Transverse colon (tissue), 4 donors: ENCODE results near the gene ANO3. TPM values are rescaled to one million over a fixed set of nuclear protein-coding genes. Genes with fewer than 3 reads are reported as not detected.

Experiments
- DNase-seq: peaks from one replicate; pipeline ENCODE4 v3.0.0-alpha.2; 2019
- H3K27ac ChIP-seq, 4 donors: fragments of 200-600 bp; sonication (generic); 2 replicates each; pipeline ENCODE4 v1.5.1; 2016 to 2018; ENCODE audit warnings: inconsistent platforms in 4 of 4
- H3K27me3 ChIP-seq: fragments of 200-600 bp; sonication (generic); 2 replicates; pipeline ENCODE4 v1.5.1; 2017; ENCODE audit warnings: inconsistent platforms
- H3K36me3 ChIP-seq, 4 donors: fragments of 200-600 bp; sonication (generic); 2 replicates each; pipeline ENCODE4 v1.5.1; 2017 to 2019; ENCODE audit warnings: inconsistent platforms in 4 of 4
- H3K4me1 ChIP-seq, 4 donors: fragments of 200-600 bp; sonication (generic); 2 replicates each; pipeline ENCODE4 v1.5.1; 2017 to 2020; ENCODE audit warnings: inconsistent platforms in 4 of 4
- H3K4me3 ChIP-seq, 4 donors: fragments of 200-600 bp; sonication (generic); 1 replicate in 1 of 4; 2 replicates in 3 of 4; pipeline versions ENCODE4 v1.5.1 to v1.6.1; 2017 to 2019; ENCODE audit warnings: inconsistent platforms in 4 of 4
- H3K9me3 ChIP-seq, 2 donors: fragments of 200-600 bp; sonication (generic); 2 replicates each; pipeline ENCODE4 v1.5.1; 2017 to 2019; ENCODE audit warnings: inconsistent platforms in 2 of 2
- CTCF ChIP-seq, 5 experiments: fragments of 200-600 bp in 3 of 5; fragments of 450-650 bp in 2 of 5; sonication (generic) in 3 of 5; IDR thresholded peaks; 1 replicate in 2 of 5; 2 replicates in 3 of 5; pipeline ENCODE4 v1.5.1; 2016 to 2017; ENCODE audit warnings: antibody characterized with exemption in 5 of 5, inconsistent platforms in 3 of 5, mild to moderate bottlenecking in 2 of 5, moderate library complexity in 1 of 5
- EP300 ChIP-seq: sonication (generic); formaldehyde crosslinking; IDR thresholded peaks from one replicate; pipeline ENCODE4 v1.6.1; 2017; ENCODE audit warnings: antibody characterized with exemption, low read depth
- POLR2A ChIP-seq: fragments of 450-650 bp; IDR thresholded peaks from one replicate; pipeline ENCODE4 v1.6.1; 2016; ENCODE audit warnings: antibody characterized with exemption, mild to moderate bottlenecking, moderate library complexity
- POLR2AphosphoS5 ChIP-seq, 3 donors: sonication (generic); formaldehyde crosslinking; IDR thresholded peaks; one replicate each; pipeline ENCODE4 v1.6.1; 2016; ENCODE audit warnings: antibody characterized with exemption in 3 of 3
- WGBS, 2 donors: methylation state at CpG; one replicate each; pipeline ENCODE4 v1.1.5; 2018; ENCODE audit warnings: low coverage in 1 of 2; 5-methylcytosine and 5-hydroxymethylcytosine counted together
- in situ Hi-C, 4 donors: fragments of 200-750 bp; cut with MboI; loops; one replicate each; pipeline versions ENCODE4 v1.15.0 to v1.15.1; 2017; ENCODE audit warnings: low sequenced_read_pairs in 3 of 4, low pct_ligation_motif_present in 1 of 4, low pct_unique_long_range_greater_than_20kb in 1 of 4
- intact Hi-C: fragments of 100-400 bp; cut with DNase I; formaldehyde crosslinking; loops from one replicate; pipeline ENCODE4 v1.15.1; 2023; ENCODE audit warnings: low total_unique reads
- total RNA-seq, 4 donors: library from RNA; depleted of rRNA; stranded (reverse); fragments of >200 nt; gene quantifications; one replicate each; pipeline ENCODE4 v1.1.0, GENCODE V29; 2016

The ANO3 gene
- total RNA-seq, 4 donors from 2014 or later = 0.16 to 0.55 TPM; not detected in 2

GRCh38 chr11:26510164-26510563, 178.2 kb downstream of the ANO3 start:
- H3K4me3 ChIP-seq = no peak overlapping the region
- in situ Hi-C loops = no loop called here
- TF ChIP-seq CTCF (IDR thresholded peaks at IDR 0.05) = no peak
- TF ChIP-seq POLR2A = no peak
- no peak for TF ChIP-seq POLR2AphosphoS5 (IDR thresholded peaks at IDR 0.05)
- TF ChIP-seq EP300 = no peak
- no peaks in the 10 kb centered on the region for H3K4me1 ChIP-seq
- intact Hi-C loops = no loop called here
- H3K27ac ChIP-seq = no peak overlapping the region
- DNase-seq = no peak
- H3K9me3 ChIP-seq = no peaks in the 10 kb centered on the region
- H3K27me3 ChIP-seq = no peaks in the 10 kb centered on the region
- H3K36me3 ChIP-seq = no peaks in the 10 kb centered on the region
- 79 to 89% methylated on average over 2 of the region's 2 CpGs for WGBS, 2 donors

GRCh38 chr11:26510756-26511155, 178.8 kb downstream of the ANO3 start:
- in situ Hi-C loops = no loop called here
- no peak overlapping the region for H3K4me3 ChIP-seq
- no peaks in the 10 kb centered on the region for H3K9me3 ChIP-seq
- no peaks in the 10 kb centered on the region for H3K4me1 ChIP-seq
- 72 to 73% methylated on average over 2 of the region's 2 CpGs for WGBS, 2 donors
- no peaks in the 10 kb centered on the region for H3K27me3 ChIP-seq
- TF ChIP-seq CTCF (IDR thresholded peaks at IDR 0.05) (no peak), POLR2AphosphoS5 (IDR thresholded peaks at IDR 0.05) (no peak), POLR2A (no peak), EP300 (no peak)
- intact Hi-C loops = no loop called here
- H3K36me3 ChIP-seq = no peaks in the 10 kb centered on the region
- no peak for DNase-seq
- no peak overlapping the region for H3K27ac ChIP-seq

GRCh38 chr11:26512196-26512595, 180.3 kb downstream of the ANO3 start:
- H3K9me3 ChIP-seq = no peaks in the 10 kb centered on the region
- WGBS, 2 donors = 59 to 60% methylated on average over 2 of the region's 2 CpGs
- intact Hi-C loops = no loop called here
- H3K36me3 ChIP-seq = no peaks in the 10 kb centered on the region
- TF ChIP-seq CTCF (IDR thresholded peaks at IDR 0.05) (no peak), POLR2AphosphoS5 (IDR thresholded peaks at IDR 0.05) (no peak), EP300 (no peak), POLR2A (no peak)
- H3K4me1 ChIP-seq = no peaks in the 10 kb centered on the region
- no peak overlapping the region for H3K27ac ChIP-seq
- DNase-seq = no peak
- H3K27me3 ChIP-seq = no peaks in the 10 kb centered on the region
- no peak overlapping the region for H3K4me3 ChIP-seq
- in situ Hi-C loops = no loop called here

- no peaks in the 10 kb centered on the region for H3K4me1 ChIP-seq
- no peak for DNase-seq
- no peaks in the 10 kb centered on the region for H3K27me3 ChIP-seq
- TF ChIP-seq POLR2A = no peak
- no peak for TF ChIP-seq CTCF (IDR thresholded peaks at IDR 0.05)
- TF ChIP-seq EP300 = no peak
- no peak for TF ChIP-seq POLR2AphosphoS5 (IDR thresholded peaks at IDR 0.05)
- no peaks in the 10 kb centered on the region for H3K9me3 ChIP-seq
- intact Hi-C loops (no loop called here), in situ Hi-C loops (no loop called here)
- H3K4me3 ChIP-seq = no peak overlapping the region
- WGBS, 2 donors = 64 to 77% methylated on average over 1 to 2 of the region's 2 CpGs
- no peak overlapping the region for H3K27ac ChIP-seq
- H3K36me3 ChIP-seq = no peaks in the 10 kb centered on the region
These were observed 187.5 kb downstream of the ANO3 start for GRCh38 chr11:26519469-26519868.
